Gastrocnemius medialis (tissue), 4 donors: ENCODE results near the gene ATAD3A.

Experiments used
- POLR2A ChIP-seq, 2 donors: fragments of 450-650 bp; IDR thresholded peaks; one replicate each; pipeline ENCODE4 v1.6.1; 2017; ENCODE audit warnings: antibody characterized with exemption in 2 of 2, mild to moderate bottlenecking in 2 of 2, moderate library complexity in 2 of 2
- TF ChIP-seq, protein P1 (sequence below), 5 experiments: fragments of 450-650 bp in 3 of 5; fragments of 200-600 bp in 2 of 5; sonication (generic) in 2 of 5; IDR thresholded peaks in 4 of 5; conservative IDR thresholded peaks in 1 of 5; 1 replicate in 4 of 5; 2 replicates in 1 of 5; pipeline ENCODE4 v1.5.1; 2016 to 2019; ENCODE audit warnings: antibody characterized with exemption in 5 of 5, mild to moderate bottlenecking in 3 of 5, moderate library complexity in 3 of 5

DNA sequence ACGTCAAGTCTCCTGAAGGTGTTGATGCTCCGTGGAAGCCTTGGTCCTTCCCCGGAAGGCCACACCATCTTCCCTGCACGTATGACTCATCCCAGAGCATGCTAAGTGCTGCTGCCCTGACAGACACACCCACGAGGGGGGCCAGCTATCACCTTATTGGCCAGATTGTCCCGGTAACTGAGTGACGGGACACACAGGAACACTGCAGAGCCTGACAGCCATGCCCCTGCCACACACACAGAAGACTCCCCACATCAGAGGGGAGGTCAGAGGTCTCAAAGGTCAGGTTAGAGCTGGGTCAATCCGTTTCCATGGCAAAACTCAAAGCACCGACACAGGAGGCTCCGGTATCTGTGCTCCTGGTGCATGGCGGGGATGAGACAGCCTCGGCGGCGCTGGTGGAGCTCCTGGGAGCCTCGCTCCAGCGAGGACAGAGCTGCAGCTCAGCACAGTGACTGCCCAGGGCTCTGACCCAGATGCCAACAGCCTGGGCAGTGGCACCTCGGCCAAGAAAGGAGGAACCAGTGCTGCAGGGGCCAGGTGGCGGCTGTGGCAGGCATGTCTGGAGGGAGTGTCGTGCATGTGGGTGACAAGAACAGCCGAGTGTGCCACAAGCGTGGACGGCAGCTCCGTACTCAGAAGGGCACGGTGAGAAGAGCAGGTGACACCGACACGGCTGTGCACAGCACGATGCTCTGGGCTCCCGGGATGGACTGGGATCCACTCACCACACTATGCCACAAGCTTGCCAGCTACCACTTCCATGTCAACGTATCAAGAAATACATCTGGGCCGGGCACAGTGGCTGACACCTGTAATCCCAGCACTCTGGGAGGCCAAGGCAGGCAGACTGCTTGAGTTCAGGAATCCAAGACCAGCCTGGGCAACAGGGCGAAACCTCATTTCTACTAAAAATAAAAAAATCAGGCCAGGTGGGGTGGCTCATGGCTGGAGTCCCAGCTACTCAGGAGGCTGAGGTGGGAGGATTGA, 43.3 kb downstream of the ATAD3A start:
- TF ChIP-seq, protein P1, sequence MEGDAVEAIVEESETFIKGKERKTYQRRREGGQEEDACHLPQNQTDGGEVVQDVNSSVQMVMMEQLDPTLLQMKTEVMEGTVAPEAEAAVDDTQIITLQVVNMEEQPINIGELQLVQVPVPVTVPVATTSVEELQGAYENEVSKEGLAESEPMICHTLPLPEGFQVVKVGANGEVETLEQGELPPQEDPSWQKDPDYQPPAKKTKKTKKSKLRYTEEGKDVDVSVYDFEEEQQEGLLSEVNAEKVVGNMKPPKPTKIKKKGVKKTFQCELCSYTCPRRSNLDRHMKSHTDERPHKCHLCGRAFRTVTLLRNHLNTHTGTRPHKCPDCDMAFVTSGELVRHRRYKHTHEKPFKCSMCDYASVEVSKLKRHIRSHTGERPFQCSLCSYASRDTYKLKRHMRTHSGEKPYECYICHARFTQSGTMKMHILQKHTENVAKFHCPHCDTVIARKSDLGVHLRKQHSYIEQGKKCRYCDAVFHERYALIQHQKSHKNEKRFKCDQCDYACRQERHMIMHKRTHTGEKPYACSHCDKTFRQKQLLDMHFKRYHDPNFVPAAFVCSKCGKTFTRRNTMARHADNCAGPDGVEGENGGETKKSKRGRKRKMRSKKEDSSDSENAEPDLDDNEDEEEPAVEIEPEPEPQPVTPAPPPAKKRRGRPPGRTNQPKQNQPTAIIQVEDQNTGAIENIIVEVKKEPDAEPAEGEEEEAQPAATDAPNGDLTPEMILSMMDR (IDR thresholded peaks at IDR 0.05 in 4 of 5, conservative IDR thresholded peaks at IDR 0.05 in 1 of 5), result no peak
- TF ChIP-seq POLR2A (IDR thresholded peaks at IDR 0.05), result peak in 1 of 2 donors; percentile 15
